Tibial nerve (tissue), 4 donors: Measurements from ENCODE around the gene AQP3.

Experiments used
- CTCF ChIP-seq, 5 experiments: fragments of 200-600 bp in 3 of 5; fragments of 450-650 bp in 2 of 5; sonication (generic) in 3 of 5; IDR thresholded peaks; one replicate each; pipeline ENCODE4 v1.5.1; 2016 to 2019; ENCODE audit warnings: antibody characterized with exemption in 5 of 5, mild to moderate bottlenecking in 3 of 5, moderate library complexity in 2 of 5
- EP300 ChIP-seq, 2 donors: sonication (generic); formaldehyde crosslinking; IDR thresholded peaks; one replicate each; pipeline ENCODE4 v1.6.1; 2017; ENCODE audit warnings: antibody characterized with exemption in 2 of 2, mild to moderate bottlenecking in 1 of 2

GRCh38 chr9:33436445-33436844 is 10.9 kb downstream of the AQP3 start:
- TF ChIP-seq CTCF (IDR thresholded peaks at IDR 0.05) (no peak), EP300 (IDR thresholded peaks at IDR 0.05) (no peak)
